SK-N-MC (cell line): ENCODE results near the gene KATNB1.

Experiments used
- EZH2 ChIP-seq: fragments of 200-600 bp; sonication (generic); IDR thresholded peaks from one replicate; pipeline ENCODE4 v1.6.1; 2017; ENCODE audit warnings: antibody characterized with exemption
- POLR2AphosphoS5 ChIP-seq: IDR thresholded peaks from 2 replicates; pipeline ENCODE4 v1.6.1; 2012; ENCODE audit warnings: mild to moderate bottlenecking, low read depth, low read length, borderline replicate concordance

GRCh38 chr16:57755726-57756423 is 20.3 kb downstream of the KATNB1 start:
- TF ChIP-seq POLR2AphosphoS5 (no peak), EZH2 (no peak)
